B cell (primary cell): Measurements from ENCODE around the gene CRTAC1.

Source experiments
- EZH2 ChIP-seq: IDR thresholded peaks from 2 replicates; pipeline ENCODE4 v1.6.1; 2012; ENCODE audit warnings: borderline replicate concordance, low read depth, mild to moderate bottlenecking, moderate library complexity, low read length; ENCODE audit not compliant: insufficient read depth, poor library complexity, severe bottlenecking
- TF ChIP-seq, protein P1 (sequence below): fragments of 200-600 bp; IDR thresholded peaks from one replicate; pipeline ENCODE4 v1.8.0; 2022; ENCODE audit warnings: antibody characterized with exemption, mild to moderate bottlenecking

DNA sequence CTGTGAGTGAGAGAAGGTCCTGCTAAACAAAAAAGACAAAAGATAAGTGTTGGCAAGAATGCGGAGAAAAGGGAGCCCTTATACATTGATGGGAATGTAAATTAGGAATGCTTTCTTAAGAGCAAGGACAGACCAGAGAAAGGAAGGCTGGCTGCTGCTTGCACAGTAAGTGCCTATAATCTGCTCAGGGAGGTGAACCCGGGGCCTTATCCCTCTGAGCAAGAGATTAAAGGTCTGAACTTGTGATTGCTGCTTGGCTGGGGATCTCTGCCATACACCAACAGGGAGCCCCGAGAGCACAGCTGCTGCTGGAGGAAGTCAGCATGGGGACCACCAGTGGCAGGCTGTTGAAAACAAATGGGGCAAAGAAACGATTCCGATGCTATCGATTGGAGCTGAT is 32.0 kb upstream of the CRTAC1 start:
- no peak for TF ChIP-seq EZH2
- TF ChIP-seq, protein P1, sequence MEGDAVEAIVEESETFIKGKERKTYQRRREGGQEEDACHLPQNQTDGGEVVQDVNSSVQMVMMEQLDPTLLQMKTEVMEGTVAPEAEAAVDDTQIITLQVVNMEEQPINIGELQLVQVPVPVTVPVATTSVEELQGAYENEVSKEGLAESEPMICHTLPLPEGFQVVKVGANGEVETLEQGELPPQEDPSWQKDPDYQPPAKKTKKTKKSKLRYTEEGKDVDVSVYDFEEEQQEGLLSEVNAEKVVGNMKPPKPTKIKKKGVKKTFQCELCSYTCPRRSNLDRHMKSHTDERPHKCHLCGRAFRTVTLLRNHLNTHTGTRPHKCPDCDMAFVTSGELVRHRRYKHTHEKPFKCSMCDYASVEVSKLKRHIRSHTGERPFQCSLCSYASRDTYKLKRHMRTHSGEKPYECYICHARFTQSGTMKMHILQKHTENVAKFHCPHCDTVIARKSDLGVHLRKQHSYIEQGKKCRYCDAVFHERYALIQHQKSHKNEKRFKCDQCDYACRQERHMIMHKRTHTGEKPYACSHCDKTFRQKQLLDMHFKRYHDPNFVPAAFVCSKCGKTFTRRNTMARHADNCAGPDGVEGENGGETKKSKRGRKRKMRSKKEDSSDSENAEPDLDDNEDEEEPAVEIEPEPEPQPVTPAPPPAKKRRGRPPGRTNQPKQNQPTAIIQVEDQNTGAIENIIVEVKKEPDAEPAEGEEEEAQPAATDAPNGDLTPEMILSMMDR: no peak
